Measurements from ENCODE around the gene IFNA13.

Gene IFNA13

GRCh38 chr9:21340735-21341134 lies 27.1 kb downstream of the IFNA13 start:
- Histone ChIP-seq H3K27me3 (ENCODE audit: control insufficient read depth, insufficient read depth, low read length) (no peaks in the 10 kb centered on the region), H3K27ac (ENCODE audit: low read depth, low read length) (no peak overlapping the region), H3K9ac (ENCODE audit: low read length) (no peak overlapping the region), H3K4me3 (ENCODE audit: low read length) (no peak overlapping the region), H3K36me3 (ENCODE audit: control insufficient read depth, insufficient read depth, low read length) (no peaks in the 10 kb centered on the region), H3K4me1 (ENCODE audit: control insufficient read depth, insufficient read depth, low read length) (no peaks in the 10 kb centered on the region)

DNA sequence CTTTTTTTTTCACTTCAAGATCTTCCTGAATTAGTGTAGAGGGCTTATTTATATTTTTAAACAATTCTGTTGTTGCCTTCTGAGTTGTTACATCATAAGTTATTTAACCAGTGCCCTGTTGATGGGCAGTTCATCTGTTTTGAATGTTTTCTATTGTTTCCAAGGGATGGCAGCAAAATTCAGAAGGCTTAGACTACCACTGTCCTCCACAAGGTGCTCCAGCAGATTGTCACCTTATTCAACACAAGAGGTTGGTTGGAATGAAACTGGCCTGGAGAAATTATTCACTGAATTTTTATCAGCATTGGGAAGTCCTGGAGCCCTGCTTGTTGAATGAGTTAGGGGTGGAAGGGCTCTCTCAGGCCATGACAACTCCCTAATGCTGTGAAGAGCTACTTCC lies 31.4 kb downstream of the IFNA13 start:
- H3K4me1 ChIP-seq (ENCODE audit: control insufficient read depth, insufficient read depth, low read length): peaks cover 18% of the 10 kb centered on the region
- peaks cover 5% of the 10 kb centered on the region for H3K36me3 ChIP-seq (ENCODE audit: control insufficient read depth, insufficient read depth, low read length)
- no peak overlapping the region for H3K27ac ChIP-seq (ENCODE audit: low read depth, low read length)
- H3K4me3 ChIP-seq (ENCODE audit: low read length): no peak overlapping the region
- no peak overlapping the region for H3K9ac ChIP-seq (ENCODE audit: low read length)
- no peaks in the 10 kb centered on the region for H3K27me3 ChIP-seq (ENCODE audit: control insufficient read depth, insufficient read depth, low read length)

- Histone ChIP-seq H3K27me3 (ENCODE audit: control insufficient read depth, insufficient read depth, low read length) (no peaks in the 10 kb centered on the region), H3K4me3 (ENCODE audit: low read length) (peak within 1 kb of the TSS; percentile 100), H3K36me3 (ENCODE audit: control insufficient read depth, insufficient read depth, low read length) (peaks cover 5% of the 10 kb centered on the region), H3K4me1 (ENCODE audit: control insufficient read depth, insufficient read depth, low read length) (peaks cover 18% of the 10 kb centered on the region), H3K9ac (ENCODE audit: low read length) (peak within 1 kb of the TSS; percentile 100), H3K27ac (ENCODE audit: low read depth, low read length) (peak within 1 kb of the TSS; percentile 95)
Measured at GRCh38 chr9:21334701-21335632, 32.9 kb downstream of the IFNA13 start, which contains the start of gene KLHL9. Gene KLHL9 (minus strand): TSS chr9:21335404. CDS start chr9:21334859, 545 bp downstream.

DNA sequence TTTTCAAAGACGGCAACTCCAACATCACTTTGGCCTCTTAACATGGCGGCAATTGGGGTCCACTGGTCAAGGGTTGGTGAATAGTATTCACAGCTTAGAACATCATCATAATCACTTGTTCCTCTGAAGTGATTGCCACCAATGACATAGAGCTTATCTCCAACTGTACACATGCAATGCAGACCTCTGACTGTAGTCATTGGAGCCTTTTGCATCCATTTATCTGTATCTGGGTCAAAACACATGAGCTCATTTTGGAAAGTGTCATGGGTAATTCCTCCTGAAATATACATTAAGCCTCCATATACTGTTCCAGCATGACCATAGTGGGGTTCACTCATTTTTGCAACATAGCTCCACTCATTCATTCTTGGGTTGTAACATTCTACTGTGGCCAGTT lies 34.6 kb downstream of the IFNA13 start:
- Histone ChIP-seq H3K36me3 (ENCODE audit: control insufficient read depth, insufficient read depth, low read length) (peaks cover 5% of the 10 kb centered on the region), H3K4me3 (ENCODE audit: low read length) (peak overlapping the region; percentile 100), H3K27ac (ENCODE audit: low read depth, low read length) (no peak overlapping the region), H3K27me3 (ENCODE audit: control insufficient read depth, insufficient read depth, low read length) (no peaks in the 10 kb centered on the region), H3K4me1 (ENCODE audit: control insufficient read depth, insufficient read depth, low read length) (peaks cover 21% of the 10 kb centered on the region), H3K9ac (ENCODE audit: low read length) (no peak overlapping the region)

DNA sequence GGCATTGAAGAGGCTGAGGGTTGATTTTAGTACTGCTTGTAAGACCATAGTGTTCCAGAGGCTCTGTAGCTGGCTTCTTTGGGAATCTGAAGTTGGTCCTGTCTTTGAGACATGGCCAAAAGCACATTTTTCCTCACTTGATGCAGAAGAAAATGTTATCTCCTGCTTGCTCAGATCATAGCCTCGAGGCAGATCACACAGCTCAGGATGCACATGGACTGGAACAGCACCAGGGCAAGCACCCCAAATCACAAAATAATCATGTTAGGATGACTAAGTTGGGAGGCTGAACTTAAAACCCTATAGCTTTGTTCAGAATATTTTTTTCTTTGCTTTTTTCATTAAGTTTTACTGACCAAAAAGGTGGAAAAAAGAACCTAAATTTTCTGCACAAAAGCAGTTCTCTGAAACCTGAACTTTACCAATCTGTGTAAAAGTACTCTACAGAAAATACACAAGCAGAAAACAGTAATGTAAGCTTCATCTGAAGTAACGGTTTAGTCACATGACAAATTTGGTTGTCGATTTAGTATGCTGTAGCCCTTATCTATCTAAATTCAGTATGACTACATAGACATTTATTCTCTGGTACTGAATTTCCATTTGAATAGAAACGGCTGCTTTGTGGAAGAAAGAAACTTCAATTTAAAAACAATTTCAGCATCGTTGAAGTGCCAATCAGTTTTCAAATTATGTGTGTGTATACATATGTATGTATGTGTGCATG lies 36.0 kb downstream of the IFNA13 start:
- H3K27ac ChIP-seq (ENCODE audit: low read depth, low read length): no peak overlapping the region
- H3K4me1 ChIP-seq (ENCODE audit: control insufficient read depth, insufficient read depth, low read length): peaks cover 22% of the 10 kb centered on the region
- no peaks in the 10 kb centered on the region for H3K27me3 ChIP-seq (ENCODE audit: control insufficient read depth, insufficient read depth, low read length)
- H3K9ac ChIP-seq (ENCODE audit: low read length): no peak overlapping the region
- H3K4me3 ChIP-seq (ENCODE audit: low read length): no peak overlapping the region
- H3K36me3 ChIP-seq (ENCODE audit: control insufficient read depth, insufficient read depth, low read length): peaks cover 5% of the 10 kb centered on the region

DNA sequence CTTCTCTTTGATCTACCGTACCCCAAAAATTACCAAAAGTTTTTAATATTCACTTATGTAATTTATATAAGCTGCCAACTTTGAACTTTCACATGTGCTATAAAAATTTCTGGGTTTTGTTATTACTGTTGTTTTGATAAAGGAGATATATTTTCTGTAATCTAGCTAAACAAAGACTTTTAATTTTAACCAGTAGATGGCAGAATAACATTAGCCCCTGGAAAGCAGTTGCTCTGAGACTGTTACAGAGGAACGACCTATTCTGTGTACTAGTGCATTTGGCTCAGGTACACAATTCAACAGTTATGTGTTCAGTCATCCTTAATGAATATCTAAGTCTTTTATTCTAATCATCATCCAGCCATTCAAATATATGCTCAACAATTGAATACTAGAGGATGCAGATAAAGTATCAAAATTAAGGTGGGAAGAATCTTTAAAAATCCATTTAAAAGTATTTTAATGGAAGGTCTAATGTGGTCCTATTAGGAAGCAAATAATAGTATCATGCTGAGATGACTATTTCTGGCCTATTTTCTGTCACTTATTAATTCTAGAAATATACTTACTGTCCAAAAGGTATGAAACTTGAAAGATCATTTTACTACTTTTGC lies 41.2 kb downstream of the IFNA13 start:
- Histone ChIP-seq H3K36me3 (ENCODE audit: control insufficient read depth, insufficient read depth, low read length) (peaks cover 4% of the 10 kb centered on the region), H3K27ac (ENCODE audit: low read depth, low read length) (no peak overlapping the region), H3K4me1 (ENCODE audit: control insufficient read depth, insufficient read depth, low read length) (peaks cover 8% of the 10 kb centered on the region), H3K27me3 (ENCODE audit: control insufficient read depth, insufficient read depth, low read length) (no peaks in the 10 kb centered on the region), H3K4me3 (ENCODE audit: low read length) (no peak overlapping the region), H3K9ac (ENCODE audit: low read length) (no peak overlapping the region)

GRCh38 chr9:21324047-21324446 lies 43.8 kb downstream of the IFNA13 start:
- Histone ChIP-seq H3K4me3 (ENCODE audit: low read length) (no peak overlapping the region), H3K4me1 (ENCODE audit: control insufficient read depth, insufficient read depth, low read length) (peaks cover 7% of the 10 kb centered on the region), H3K27me3 (ENCODE audit: control insufficient read depth, insufficient read depth, low read length) (no peaks in the 10 kb centered on the region), H3K27ac (ENCODE audit: low read depth, low read length) (no peak overlapping the region), H3K9ac (ENCODE audit: low read length) (no peak overlapping the region), H3K36me3 (ENCODE audit: control insufficient read depth, insufficient read depth, low read length) (peaks cover 4% of the 10 kb centered on the region)

- Histone ChIP-seq H3K4me1 (ENCODE audit: control insufficient read depth, insufficient read depth, low read length) (peaks cover 4% of the 10 kb centered on the region), H3K36me3 (ENCODE audit: control insufficient read depth, insufficient read depth, low read length) (peaks cover 4% of the 10 kb centered on the region), H3K27me3 (ENCODE audit: control insufficient read depth, insufficient read depth, low read length) (no peaks in the 10 kb centered on the region), H3K27ac (ENCODE audit: low read depth, low read length) (no peak overlapping the region), H3K4me3 (ENCODE audit: low read length) (no peak overlapping the region), H3K9ac (ENCODE audit: low read length) (no peak overlapping the region)
Measured at GRCh38 chr9:21322911-21323461, 44.9 kb downstream of the IFNA13 start.

GRCh38 chr9:21320465-21320864 lies 47.4 kb downstream of the IFNA13 start:
- H3K36me3 ChIP-seq (ENCODE audit: control insufficient read depth, insufficient read depth, low read length): peaks cover 4% of the 10 kb centered on the region
- H3K27ac ChIP-seq (ENCODE audit: low read depth, low read length): no peak overlapping the region
- no peaks in the 10 kb centered on the region for H3K4me1 ChIP-seq (ENCODE audit: control insufficient read depth, insufficient read depth, low read length)
- H3K9ac ChIP-seq (ENCODE audit: low read length): no peak overlapping the region
- H3K4me3 ChIP-seq (ENCODE audit: low read length): no peak overlapping the region
- H3K27me3 ChIP-seq (ENCODE audit: control insufficient read depth, insufficient read depth, low read length): no peaks in the 10 kb centered on the region

GRCh38 chr9:21317956-21318923 lies 49.6 kb downstream of the IFNA13 start:
- Histone ChIP-seq H3K4me1 (ENCODE audit: control insufficient read depth, insufficient read depth, low read length) (no peaks in the 10 kb centered on the region), H3K27me3 (ENCODE audit: control insufficient read depth, insufficient read depth, low read length) (no peaks in the 10 kb centered on the region), H3K9ac (ENCODE audit: low read length) (no peak overlapping the region), H3K36me3 (ENCODE audit: control insufficient read depth, insufficient read depth, low read length) (no peaks in the 10 kb centered on the region), H3K4me3 (ENCODE audit: low read length) (no peak overlapping the region), H3K27ac (ENCODE audit: low read depth, low read length) (no peak overlapping the region)
